ENCODE measurements around the gene FASLG. TPM values are rescaled to one million over a fixed set of nuclear protein-coding genes. Genes with fewer than 3 reads are reported as not detected.

The FASLG gene
- not detected in 2 replicates for total RNA-seq

GRCh38 chr1:172658871-172659453 is at the start of gene FASLG:
Gene FASLG, plus strand, starts transcription at chr1:172659103. Its CDS starts 99 bp downstream, at chr1:172659202.

Other genes with a start within 250 kb of the FASLG start
- gene C1orf105, start 238.4 kb upstream of the FASLG start, total RNA-seq, result not detected in 2 replicates
- gene PIGC, start 215.0 kb upstream of the FASLG start, total RNA-seq, result 21.1 and 25.7 TPM in 2 replicates
- 21.9 and 24.3 TPM in 2 replicates for gene SUCO, start 126.0 kb upstream of the FASLG start, total RNA-seq

Data from pericardium fibroblast (primary cell).